Tibial artery (tissue), 4 donors: ENCODE measurements around the gene IGFBP2.

ENCODE experiments used
- DNase-seq, 2 donors: peaks; one replicate each; pipeline ENCODE4 v3.0.0-alpha.2; 2019
- H3K27ac ChIP-seq, 2 donors: fragments of 200-600 bp; sonication (generic) in 1 of 2; 1 replicate in 1 of 2; 2 replicates in 1 of 2; pipeline ENCODE4 v1.5.1; 2018 to 2019; ENCODE audit warnings: mild to moderate bottlenecking in 1 of 2
- H3K27me3 ChIP-seq, 2 donors: fragments of 200-600 bp; sonication (generic) in 1 of 2; one replicate each; pipeline versions ENCODE4 v1.5.1 to v1.6.0; 2016 to 2019
- H3K36me3 ChIP-seq, 3 donors: fragments of 200-600 bp; sonication (generic) in 2 of 3; one replicate each; pipeline ENCODE4 v1.5.1; 2016 to 2019; ENCODE audit warnings: mild to moderate bottlenecking in 2 of 3
- H3K4me1 ChIP-seq, 4 donors: fragments of 200-600 bp; sonication (generic) in 2 of 4; 1 replicate in 3 of 4; 2 replicates in 1 of 4; pipeline ENCODE4 v1.5.1; 2016 to 2019
- H3K4me3 ChIP-seq, 2 donors: fragments of 200-600 bp; sonication (generic) in 1 of 2; 1 replicate in 1 of 2; 2 replicates in 1 of 2; pipeline ENCODE4 v1.5.1; 2018 to 2019; ENCODE audit warnings: mild to moderate bottlenecking in 2 of 2
- H3K9me3 ChIP-seq, 3 donors: fragments of 200-600 bp; sonication (generic) in 1 of 3; one replicate each; pipeline ENCODE4 v1.5.1; 2016 to 2019
- CTCF ChIP-seq, 2 experiments: fragments of 200-600 bp in 1 of 2; fragments of 450-650 bp in 1 of 2; IDR thresholded peaks; one replicate each; pipeline ENCODE4 v1.5.1; 2017 to 2019; ENCODE audit warnings: antibody characterized with exemption in 2 of 2, mild to moderate bottlenecking in 1 of 2, moderate library complexity in 1 of 2
- intact Hi-C: fragments of 100-400 bp; cut with DNase I; formaldehyde crosslinking; loops from one replicate; pipeline ENCODE4 v1.15.0; 2023; ENCODE audit warnings: low total_unique reads

Gene IGFBP2

GRCh38 chr2:216693414-216694080 is 60.3 kb downstream of the IGFBP2 start:
- H3K4me1 ChIP-seq = peaks cover 0 to 59% (median 45%) of the 10 kb centered on the region in 4 donors
- peak overlapping the region; percentile 86 to 88 for H3K27ac ChIP-seq
- no peak for TF ChIP-seq CTCF (IDR thresholded peaks at IDR 0.05)
- H3K27me3 ChIP-seq = no peaks in the 10 kb centered on the region
- peaks cover 0 to 9% (median 8%) of the 10 kb centered on the region in 3 donors for H3K36me3 ChIP-seq
- no peaks in the 10 kb centered on the region for H3K9me3 ChIP-seq
- intact Hi-C loops = loop anchor here (10.0 kb wide), 1 partner anchor 291 kb away; no protein-coding TSS in a partner anchor
- peak in 1 of 2 donors; percentile 65 for DNase-seq
- peak overlapping the region; percentile 67 to 71 for H3K4me3 ChIP-seq

- Histone ChIP-seq H3K27me3 (no peaks in the 10 kb centered on the region), H3K4me1 (peaks cover 0 to 53% (median 45%) of the 10 kb centered on the region in 4 donors), H3K27ac (peak overlapping the region; percentile 86 to 88), H3K36me3 (peaks cover 0 to 5% (median 2%) of the 10 kb centered on the region in 3 donors), H3K9me3 (no peaks in the 10 kb centered on the region), H3K4me3 (peak overlapping the region; percentile 67 to 71)
- DNase-seq = peak; percentile 67 to 83
- intact Hi-C loops = loop anchor here (10.0 kb wide), 1 partner anchor 291 kb away; no protein-coding TSS in a partner anchor
- TF ChIP-seq CTCF (IDR thresholded peaks at IDR 0.05) = no peak
Measured at GRCh38 chr2:216694082-216694825, 61.0 kb downstream of the IGFBP2 start.

GRCh38 chr2:216694826-216695217 is 61.6 kb downstream of the IGFBP2 start:
- peaks cover 0 to 53% (median 44%) of the 10 kb centered on the region in 4 donors for H3K4me1 ChIP-seq
- H3K9me3 ChIP-seq = no peaks in the 10 kb centered on the region
- peak overlapping the region; percentile 67 to 71 for H3K4me3 ChIP-seq
- no peak for DNase-seq
- H3K36me3 ChIP-seq = no peaks in the 10 kb centered on the region
- H3K27ac ChIP-seq = peak overlapping the region; percentile 86 to 88
- H3K27me3 ChIP-seq = no peaks in the 10 kb centered on the region
- intact Hi-C loops = loop anchor here (5.0 to 10.0 kb wide), 4 partner anchors 290 to 1017 kb away; no protein-coding TSS in a partner anchor
- no peak for TF ChIP-seq CTCF (IDR thresholded peaks at IDR 0.05)

GRCh38 chr2:216695401-216695821 is 62.2 kb downstream of the IGFBP2 start, which contains the start of gene IGFBP5:
Gene IGFBP5 (minus strand): TSS chr2:216695549. CDS start chr2:216694775, 774 bp downstream.
- Histone ChIP-seq H3K4me1 (peaks cover 0 to 53% (median 44%) of the 10 kb centered on the region in 4 donors), H3K36me3 (no peaks in the 10 kb centered on the region), H3K27ac (peak within 1 kb of the TSS; percentile 86 to 88), H3K9me3 (no peaks in the 10 kb centered on the region), H3K27me3 (no peaks in the 10 kb centered on the region), H3K4me3 (peak within 1 kb of the TSS; percentile 67 to 71)
- peak; percentile 89 to 96 for DNase-seq
- peak in 1 of 2 experiments; percentile 6 for TF ChIP-seq CTCF (IDR thresholded peaks at IDR 0.05)
- intact Hi-C loops = loop anchor here (5.0 to 10.0 kb wide), 4 partner anchors 289 to 1017 kb away; no protein-coding TSS in a partner anchor

- H3K4me1 ChIP-seq = peaks cover 0 to 60% (median 47%) of the 10 kb centered on the region in 4 donors
- no peaks in the 10 kb centered on the region for H3K9me3 ChIP-seq
- H3K27ac ChIP-seq = peak overlapping the region; percentile 86 to 88
- DNase-seq = no peak
- no peak for TF ChIP-seq CTCF (IDR thresholded peaks at IDR 0.05)
- intact Hi-C loops = loop anchor here (5.0 to 10.0 kb wide), 4 partner anchors 288 to 1016 kb away; no protein-coding TSS in a partner anchor
- no peak overlapping the region for H3K4me3 ChIP-seq
- no peaks in the 10 kb centered on the region for H3K36me3 ChIP-seq
- no peaks in the 10 kb centered on the region for H3K27me3 ChIP-seq
Measured at GRCh38 chr2:216696321-216696720, 63.1 kb downstream of the IGFBP2 start.
